ENCODE results near the gene SLC9A7. TPM values are rescaled to one million over a fixed set of nuclear protein-coding genes. Genes with fewer than 3 reads are reported as not detected.

Gene SLC9A7
- total and polyA plus RNA-seq, 2 of the 13 experiments (the other 11 are each of a cell fraction or from before 2014, with no cell fraction given) = 5.8 to 7.2 TPM

- H3K4me2 ChIP-seq (ENCODE audit: low read depth, low read length) = no peak overlapping the region
- H3K4me3 ChIP-seq (replicated peaks in 1 of 3; ENCODE audit: insufficient read depth in 1 of 3, low read depth in 2 of 3, low read length in 3 of 3) = no peak overlapping the region
- no peaks in the 10 kb centered on the region for H3K36me3 ChIP-seq (replicated peaks in 1 of 2; ENCODE audit: control insufficient read depth in 1 of 2, insufficient read depth in 2 of 2, low read length in 2 of 2)
- CTCF ChIA-PET (ENCODE audit: low intra/inter-chr PET ratio, low total read pairs) = no interaction called here
- no peaks in the 10 kb centered on the region for H3K27me3 ChIP-seq (ENCODE audit: control insufficient read depth in 1 of 2, insufficient read depth in 2 of 2, low read length in 2 of 2)
- H3K9ac ChIP-seq (ENCODE audit: insufficient read depth, low read depth, low read length) = no peak overlapping the region
- ATAC-seq = no peak
- TF ChIP-seq NCOR1 (IDR thresholded peaks at IDR 0.05; ENCODE audit: borderline replicate concordance, low read length) (no peak), ZNF549 (CRISPR knock-in tag; IDR thresholded peaks at IDR 0.05) (no peak), TCF12 (IDR thresholded peaks at IDR 0.05) (no peak), TCF12 (CRISPR knock-in tag; IDR thresholded peaks at IDR 0.05) (no peak), THAP7 (CRISPR knock-in tag; IDR thresholded peaks at IDR 0.05) (no peak), ZNF441 (CRISPR knock-in tag; IDR thresholded peaks at IDR 0.05; ENCODE audit: borderline replicate concordance) (no peak), ATAD3A (CRISPR knock-in tag; IDR thresholded peaks at IDR 0.05) (no peak), GLMP (CRISPR knock-in tag; IDR thresholded peaks at IDR 0.05; ENCODE audit: borderline replicate concordance) (no peak), HDAC2 (CRISPR knock-in tag; IDR thresholded peaks at IDR 0.05) (no peak), DRAP1 (CRISPR knock-in tag; IDR thresholded peaks at IDR 0.05) (no peak), RELA (CRISPR knock-in tag; IDR thresholded peaks at IDR 0.05) (no peak), MAFF (IDR thresholded peaks at IDR 0.05; ENCODE audit: low read depth, low read length) (no peak), PREB (CRISPR knock-in tag; IDR thresholded peaks at IDR 0.05) (no peak), FOXC1 (CRISPR knock-in tag; IDR thresholded peaks at IDR 0.05; ENCODE audit: borderline replicate concordance) (no peak), NONO (IDR thresholded peaks at IDR 0.05) (no peak), NONO (CRISPR knock-in tag; conservative IDR thresholded peaks at IDR 0.05) (no peak)
- H3K79me2 ChIP-seq (ENCODE audit: insufficient read depth, low read length) = no peaks in the 10 kb centered on the region
- intact Hi-C loops (cut with micrococcal nuclease; ENCODE audit: unreplicated experiment) (no loop called here), in situ Hi-C loops (cut with HindIII; ENCODE audit: extremely low pct_ligation_motif_present, low pct_unique_long_range_greater_than_20kb) (no loop called here)
- no peaks in the 10 kb centered on the region for H3K4me1 ChIP-seq (ENCODE audit: insufficient read depth, low read length)
- H3K27ac ChIP-seq (ENCODE audit: extremely low read length, insufficient read depth, low read length) = no peak overlapping the region
- FAIRE-seq = no peak
- H3K9me3 ChIP-seq (ENCODE audit: low read length) = no peaks in the 10 kb centered on the region
- DNase-seq (ENCODE audit: low spot score) = no peak
- H2AFZ ChIP-seq (ENCODE audit: low read length) = no peak overlapping the region
- POLR2A ChIA-PET = no interaction called here
- H4K20me1 ChIP-seq (ENCODE audit: insufficient read depth, low read length) = no peaks in the 10 kb centered on the region; the same call in 1 of the 2 replicates
- BruUV-seq (replicated peaks) = no TSS peak
- WGBS (ENCODE audit: low lambda C conversion rate) = 100% methylated on average over 2 of the region's 2 CpGs
Measured at GRCh38 chrX:46690818-46691217, 68.1 kb downstream of the SLC9A7 start.

Measured in HepG2 (cell line).